T-helper 17 cell (primary cell): ENCODE results near the gene TRIO. TPM values are rescaled to one million over a fixed set of nuclear protein-coding genes. Genes with fewer than 3 reads are reported as not detected.

Source experiments
- ATAC-seq: fragments of 150-1000 bp; cut with Tn5 transposase; 2 replicates; pipeline ENCODE4 v1.10.0; 2021; ENCODE audit warnings: mild to moderate bottlenecking, moderate library complexity
- DNase-seq, 3 donors: peaks; one replicate each; pipeline versions ENCODE4 v3.0.0 to v3.0.0-alpha.2; 2020 to 2021
- H3K9me3 ChIP-seq: one replicate; pipeline ENCODE4 v1.7.0; 2013; ENCODE audit warnings: low read length, mild to moderate bottlenecking; ENCODE audit not compliant: control insufficient read depth, poor library complexity, severe bottlenecking
- H3K27ac Mint-ChIP-seq: one replicate; pipeline ENCODE4 v1.8.0; 2022; ENCODE audit warnings: mild to moderate bottlenecking, moderate library complexity, mixed read lengths
- H3K27me3 Mint-ChIP-seq: one replicate; pipeline ENCODE4 v1.8.0; 2022; ENCODE audit warnings: mixed read lengths
- H3K36me3 Mint-ChIP-seq: one replicate; pipeline ENCODE4 v1.8.0; 2022; ENCODE audit warnings: low read depth, mixed read lengths
- H3K4me1 Mint-ChIP-seq: one replicate; pipeline ENCODE4 v1.8.0; 2022; ENCODE audit warnings: mild to moderate bottlenecking, mixed read lengths
- H3K4me3 Mint-ChIP-seq: one replicate; pipeline ENCODE4 v1.8.0; 2022; ENCODE audit warnings: mild to moderate bottlenecking, moderate library complexity, mixed read lengths
- total RNA-seq, 4 donors: library from RNA in 2 of 4; stranded (reverse) in 2 of 4; gene quantifications; one replicate each; pipeline ENCODE4 v1.2.3 and lab custom pipeline; 2022 to 2026

Gene TRIO
- total RNA-seq, 2 donors from 2014 or later = 19.3 to 19.5 TPM

DNA sequence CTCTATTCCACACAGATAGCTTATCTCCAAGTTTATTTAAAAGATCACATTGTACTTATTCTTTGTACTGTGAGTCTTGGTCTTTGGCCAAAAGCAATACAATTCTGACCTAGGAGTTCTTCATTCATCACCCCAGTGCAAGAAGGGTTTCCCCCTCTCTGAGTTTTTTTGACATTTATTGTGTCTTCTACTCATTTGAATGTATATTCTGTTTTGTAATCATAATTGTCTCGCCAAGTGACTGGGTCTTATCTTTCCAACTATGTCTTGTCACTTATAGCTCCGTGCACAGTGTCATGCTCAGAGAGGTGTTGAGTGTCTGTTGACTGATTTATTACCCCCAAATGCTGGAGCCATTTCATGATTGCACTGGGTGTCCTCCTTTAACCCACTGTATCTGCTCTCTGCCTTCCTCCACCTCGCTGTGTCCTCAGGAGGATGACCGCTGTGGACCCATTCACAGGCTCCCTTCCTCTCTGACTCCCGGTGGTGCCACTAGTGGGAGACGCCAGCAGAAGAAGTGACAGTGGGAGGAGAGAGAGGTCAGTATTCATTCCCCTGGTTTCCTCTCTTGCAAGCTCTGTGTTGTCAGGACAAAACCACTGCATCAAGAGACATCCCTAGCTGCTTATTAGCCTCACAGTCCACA is 11.2 kb upstream of the TRIO start:
- Mint-ChIP-seq H3K27me3 (peaks cover 10% of the 10 kb centered on the region), H3K36me3 (no peaks in the 10 kb centered on the region), H3K27ac (no peak overlapping the region), H3K4me3 (no peak overlapping the region), H3K4me1 (no peaks in the 10 kb centered on the region)
- H3K9me3 ChIP-seq = no peaks in the 10 kb centered on the region
- ATAC-seq = no peak
- no peak for DNase-seq

DNA sequence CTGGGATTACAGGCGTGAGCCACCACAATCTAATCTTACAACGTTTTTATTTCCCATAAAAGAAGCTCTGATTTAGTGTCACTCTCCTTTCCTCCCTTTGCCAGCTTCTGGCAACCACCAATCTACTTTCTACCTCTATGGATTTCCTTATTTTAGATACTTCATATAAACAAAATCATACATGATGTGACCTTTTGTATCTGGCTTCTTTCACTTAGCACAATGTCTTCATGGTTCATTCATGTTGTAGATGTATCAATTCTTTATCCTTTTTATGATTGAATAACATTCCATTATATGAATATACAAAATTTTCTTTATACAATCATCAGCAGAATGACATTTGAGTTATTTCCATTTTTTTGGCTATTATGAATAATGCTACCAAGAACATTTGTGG is 9.7 kb upstream of the TRIO start:
- no peak for ATAC-seq
- Mint-ChIP-seq H3K4me3 (no peak overlapping the region), H3K4me1 (no peaks in the 10 kb centered on the region), H3K27me3 (peaks cover 19% of the 10 kb centered on the region), H3K36me3 (peaks cover under 1% of the 10 kb centered on the region), H3K27ac (no peak overlapping the region)
- no peak for DNase-seq
- H3K9me3 ChIP-seq = no peaks in the 10 kb centered on the region

DNA sequence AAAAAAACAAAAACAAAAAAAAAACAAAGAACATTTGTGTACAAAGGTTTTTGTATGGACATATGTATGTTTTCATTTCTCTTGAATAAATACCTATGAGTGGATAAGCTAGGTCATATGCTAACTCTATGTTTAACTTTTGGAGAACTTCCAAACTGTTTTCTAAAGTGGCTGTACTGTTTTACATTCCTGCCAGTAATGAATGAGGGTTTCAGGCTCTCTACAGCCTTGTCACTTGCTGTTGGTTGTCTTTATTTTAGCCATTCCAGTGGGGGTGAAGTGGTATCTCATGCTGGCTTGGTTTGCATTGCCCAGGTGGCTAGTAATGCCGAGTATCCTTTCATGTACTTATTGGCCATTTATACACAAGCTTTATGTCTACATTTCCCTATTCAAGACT is 9.1 kb upstream of the TRIO start:
- H3K27me3 Mint-ChIP-seq = peaks cover 26% of the 10 kb centered on the region
- DNase-seq = no peak
- no peak overlapping the region for H3K27ac Mint-ChIP-seq
- H3K4me3 Mint-ChIP-seq = no peak overlapping the region
- H3K9me3 ChIP-seq = no peaks in the 10 kb centered on the region
- ATAC-seq = no peak
- H3K36me3 Mint-ChIP-seq = peaks cover 3% of the 10 kb centered on the region
- H3K4me1 Mint-ChIP-seq = no peaks in the 10 kb centered on the region

DNA sequence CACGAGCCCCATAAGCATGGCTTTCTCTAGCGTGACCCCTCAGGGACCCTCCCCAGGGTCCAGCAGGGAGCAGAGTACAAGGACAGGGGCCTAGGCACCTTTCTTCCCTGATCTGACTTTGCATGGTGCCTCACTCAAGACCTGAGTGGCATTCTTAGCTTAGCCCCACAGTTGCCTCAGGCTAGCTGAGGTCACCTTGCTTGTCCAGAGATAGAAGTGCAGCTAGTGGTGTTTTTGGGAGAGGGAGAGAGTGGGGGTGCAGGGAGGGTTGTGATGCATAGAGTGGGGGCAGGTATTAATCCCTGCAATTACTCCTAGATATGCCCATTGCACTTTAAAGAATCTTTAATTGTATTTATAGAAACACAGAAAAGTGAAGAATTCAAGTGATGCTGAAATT is 8.4 kb upstream of the TRIO start:
- H3K9me3 ChIP-seq = no peaks in the 10 kb centered on the region
- H3K27me3 Mint-ChIP-seq = peaks cover 33% of the 10 kb centered on the region
- no peak overlapping the region for H3K4me3 Mint-ChIP-seq
- no peaks in the 10 kb centered on the region for H3K4me1 Mint-ChIP-seq
- no peak overlapping the region for H3K27ac Mint-ChIP-seq
- no peak for ATAC-seq
- DNase-seq = no peak
- peaks cover 8% of the 10 kb centered on the region for H3K36me3 Mint-ChIP-seq

DNA sequence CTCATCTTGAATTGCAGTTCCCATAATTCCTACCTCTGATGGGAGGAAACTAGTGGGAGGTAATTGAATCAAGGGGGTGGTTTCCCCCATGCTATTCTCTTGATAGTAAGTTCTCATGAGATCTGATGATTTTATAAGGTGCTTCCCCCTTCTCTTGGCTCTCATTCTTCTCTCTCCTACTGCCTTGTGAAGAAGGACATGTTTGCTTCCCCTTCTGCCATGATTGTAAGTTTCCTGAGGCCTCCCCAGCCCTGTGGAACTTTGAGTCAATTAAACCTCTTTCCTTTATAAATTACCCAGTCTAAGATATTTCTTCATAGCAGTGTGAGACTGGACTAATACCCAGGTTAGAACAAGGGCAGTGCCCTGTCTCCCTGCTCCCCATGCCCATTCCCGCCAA is 7.5 kb upstream of the TRIO start:
- H3K27ac Mint-ChIP-seq = no peak overlapping the region
- H3K27me3 Mint-ChIP-seq = peaks cover 33% of the 10 kb centered on the region
- H3K4me1 Mint-ChIP-seq = no peaks in the 10 kb centered on the region
- no peak overlapping the region for H3K4me3 Mint-ChIP-seq
- peaks cover 8% of the 10 kb centered on the region for H3K36me3 Mint-ChIP-seq
- DNase-seq (no peak), ATAC-seq (no peak)
- no peaks in the 10 kb centered on the region for H3K9me3 ChIP-seq

DNA sequence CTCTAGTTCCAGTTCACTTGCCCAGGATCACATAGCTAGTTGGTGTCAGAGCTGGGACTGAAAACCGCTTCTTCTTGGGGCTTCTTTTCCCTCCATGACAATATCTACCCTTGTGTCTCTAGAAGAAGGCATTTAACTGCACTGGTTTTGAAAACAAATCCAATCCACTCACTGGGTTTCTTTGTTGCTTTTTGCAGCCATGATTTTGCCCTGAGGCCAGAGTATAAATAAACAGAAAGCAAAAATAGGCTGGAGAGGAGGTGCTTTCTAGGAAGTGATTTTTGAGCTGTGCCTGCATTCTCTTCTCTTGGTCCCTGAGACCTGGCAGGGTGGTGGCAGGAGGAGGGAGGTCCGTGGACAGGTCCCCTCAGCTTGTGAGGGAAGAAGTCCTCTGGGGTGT is 6.9 kb upstream of the TRIO start:
- ATAC-seq (no peak), DNase-seq (no peak)
- peaks cover 33% of the 10 kb centered on the region for H3K27me3 Mint-ChIP-seq
- H3K9me3 ChIP-seq = no peaks in the 10 kb centered on the region
- no peak overlapping the region for H3K4me3 Mint-ChIP-seq
- no peaks in the 10 kb centered on the region for H3K4me1 Mint-ChIP-seq
- peaks cover 8% of the 10 kb centered on the region for H3K36me3 Mint-ChIP-seq
- no peak overlapping the region for H3K27ac Mint-ChIP-seq

DNA sequence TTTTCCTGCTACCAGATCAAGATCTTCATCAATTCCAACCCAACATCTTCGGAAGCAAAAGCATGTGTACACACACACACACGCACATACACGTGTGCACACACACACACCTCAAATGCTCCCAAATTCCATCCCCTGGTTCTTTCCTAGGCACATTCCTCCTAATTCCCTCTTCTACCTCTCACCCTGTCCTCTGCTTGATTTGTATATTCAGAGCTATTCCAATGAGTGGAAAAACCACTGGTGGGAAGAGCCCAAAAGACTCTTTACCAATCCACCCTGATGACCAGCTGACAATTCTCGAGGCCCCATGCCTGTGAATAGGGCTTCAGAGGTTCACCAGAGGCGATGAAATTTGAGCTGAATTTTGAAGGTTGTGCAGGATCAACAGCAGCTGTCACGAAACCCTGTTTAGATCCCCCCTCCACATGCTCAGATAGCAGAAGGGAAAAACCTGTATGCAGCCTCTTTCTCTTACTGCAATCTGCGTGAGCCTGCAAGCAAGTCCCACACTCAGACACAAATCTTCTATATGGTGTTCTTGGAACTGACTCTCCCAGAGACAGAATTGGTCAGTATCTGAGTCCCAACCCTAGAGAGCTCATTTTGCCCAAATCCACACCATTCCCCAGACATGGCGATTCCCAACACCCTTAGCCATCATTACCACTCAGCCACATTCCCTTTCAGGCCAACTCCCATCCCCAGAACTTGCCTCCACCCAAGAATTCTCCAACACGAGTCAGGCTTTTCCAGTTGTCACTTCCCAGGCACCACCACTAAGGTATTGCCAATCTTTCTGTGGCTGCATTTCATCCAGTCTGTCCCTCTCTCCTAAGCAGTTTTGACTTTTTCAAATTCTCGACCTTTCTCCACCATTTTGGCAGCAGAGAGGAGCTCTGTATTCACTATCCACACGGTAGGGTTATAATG is 4.3 kb upstream of the TRIO start:
- Mint-ChIP-seq H3K4me3 (no peak overlapping the region), H3K27me3 (peaks cover 33% of the 10 kb centered on the region), H3K27ac (no peak overlapping the region), H3K4me1 (peaks cover 4% of the 10 kb centered on the region), H3K36me3 (peaks cover 8% of the 10 kb centered on the region)
- DNase-seq = no peak
- ATAC-seq = no peak
- H3K9me3 ChIP-seq = no peaks in the 10 kb centered on the region

DNA sequence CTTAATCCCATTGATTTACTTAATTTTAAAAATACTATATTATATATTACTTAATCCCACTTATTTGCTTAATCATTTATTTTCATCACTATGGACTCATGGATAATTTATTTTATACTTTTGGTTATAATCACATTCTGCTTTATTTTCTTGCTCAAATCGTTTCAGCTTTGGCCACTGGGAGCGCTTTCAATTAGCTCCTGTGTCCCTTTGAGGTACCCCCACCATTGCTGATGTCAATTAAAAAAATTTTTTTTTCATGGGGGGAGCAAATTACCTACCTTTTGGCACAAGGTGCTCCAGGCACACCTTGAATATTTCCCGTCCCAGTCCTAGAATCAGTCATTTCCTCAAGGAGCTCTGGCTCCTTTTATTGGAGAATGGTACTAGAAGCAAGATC is 1.4 kb upstream of the TRIO start:
- H3K4me1 Mint-ChIP-seq = peaks cover 8% of the 10 kb centered on the region
- ATAC-seq = no peak

DNA sequence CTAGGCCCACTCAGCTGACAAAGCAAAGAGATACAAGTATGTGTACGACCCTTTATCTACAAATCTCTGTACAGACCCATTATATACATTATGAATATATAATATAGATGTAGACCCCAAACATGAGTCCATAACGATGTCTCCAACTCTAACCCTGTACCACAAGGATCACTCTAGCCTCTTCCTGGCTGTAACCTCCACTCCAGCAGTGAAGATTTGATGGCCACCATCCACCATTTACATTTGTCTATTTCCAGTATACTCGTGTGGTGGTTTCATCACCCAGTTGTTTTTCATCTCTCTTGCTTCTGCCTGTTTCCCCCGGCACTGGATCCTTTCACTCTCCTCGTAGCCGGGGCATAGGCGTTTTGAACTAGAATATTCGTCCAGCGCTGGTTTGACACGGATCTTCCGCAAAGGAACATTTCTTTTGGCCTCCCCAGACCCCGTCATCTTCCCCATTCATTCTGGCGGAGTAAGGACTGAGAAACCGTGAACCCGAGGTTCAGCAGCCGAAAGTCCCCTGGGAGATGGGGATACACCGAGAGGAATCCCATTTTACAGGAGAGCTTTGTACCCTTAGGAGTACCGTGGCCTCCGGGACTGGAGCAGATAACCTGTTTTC is 828 bp upstream of the TRIO start:
- H3K27ac Mint-ChIP-seq = peak overlapping the region; percentile 61
- ATAC-seq (peak; percentile 0), DNase-seq (no peak)
- peaks cover under 1% of the 10 kb centered on the region for H3K9me3 ChIP-seq
- peaks cover 40% of the 10 kb centered on the region for H3K27me3 Mint-ChIP-seq
- peaks cover 8% of the 10 kb centered on the region for H3K36me3 Mint-ChIP-seq
- H3K4me1 Mint-ChIP-seq = peaks cover 8% of the 10 kb centered on the region
- peak overlapping the region; percentile 90 for H3K4me3 Mint-ChIP-seq

More for the DNA sequence above, 1.4 kb upstream of the TRIO start:
- Mint-ChIP-seq H3K36me3 (peaks cover 8% of the 10 kb centered on the region), H3K4me3 (no peak overlapping the region), H3K27ac (no peak overlapping the region), H3K27me3 (peaks cover 41% of the 10 kb centered on the region)
- DNase-seq = no peak
- no peaks in the 10 kb centered on the region for H3K9me3 ChIP-seq

DNA sequence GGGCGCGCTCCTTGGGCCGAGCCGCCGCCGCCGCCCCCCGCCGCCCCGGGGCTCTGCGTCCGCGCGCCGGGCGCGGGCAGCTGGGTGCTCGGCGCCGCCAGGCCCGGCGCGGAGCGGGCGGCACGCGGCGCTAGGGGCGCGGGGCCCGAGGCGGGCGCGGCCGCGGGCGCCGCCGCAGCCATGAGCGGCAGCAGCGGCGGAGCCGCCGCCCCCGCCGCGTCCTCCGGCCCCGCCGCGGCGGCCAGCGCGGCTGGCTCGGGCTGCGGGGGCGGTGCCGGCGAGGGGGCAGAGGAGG is 351 bp downstream of the TRIO start:
- Mint-ChIP-seq H3K27ac (no peak overlapping the region), H3K4me3 (no peak overlapping the region), H3K4me1 (peaks cover 8% of the 10 kb centered on the region), H3K36me3 (peaks cover 6% of the 10 kb centered on the region), H3K27me3 (peaks cover 32% of the 10 kb centered on the region)
- ATAC-seq (no peak), DNase-seq (no peak)
- H3K9me3 ChIP-seq = peaks cover 5% of the 10 kb centered on the region

DNA sequence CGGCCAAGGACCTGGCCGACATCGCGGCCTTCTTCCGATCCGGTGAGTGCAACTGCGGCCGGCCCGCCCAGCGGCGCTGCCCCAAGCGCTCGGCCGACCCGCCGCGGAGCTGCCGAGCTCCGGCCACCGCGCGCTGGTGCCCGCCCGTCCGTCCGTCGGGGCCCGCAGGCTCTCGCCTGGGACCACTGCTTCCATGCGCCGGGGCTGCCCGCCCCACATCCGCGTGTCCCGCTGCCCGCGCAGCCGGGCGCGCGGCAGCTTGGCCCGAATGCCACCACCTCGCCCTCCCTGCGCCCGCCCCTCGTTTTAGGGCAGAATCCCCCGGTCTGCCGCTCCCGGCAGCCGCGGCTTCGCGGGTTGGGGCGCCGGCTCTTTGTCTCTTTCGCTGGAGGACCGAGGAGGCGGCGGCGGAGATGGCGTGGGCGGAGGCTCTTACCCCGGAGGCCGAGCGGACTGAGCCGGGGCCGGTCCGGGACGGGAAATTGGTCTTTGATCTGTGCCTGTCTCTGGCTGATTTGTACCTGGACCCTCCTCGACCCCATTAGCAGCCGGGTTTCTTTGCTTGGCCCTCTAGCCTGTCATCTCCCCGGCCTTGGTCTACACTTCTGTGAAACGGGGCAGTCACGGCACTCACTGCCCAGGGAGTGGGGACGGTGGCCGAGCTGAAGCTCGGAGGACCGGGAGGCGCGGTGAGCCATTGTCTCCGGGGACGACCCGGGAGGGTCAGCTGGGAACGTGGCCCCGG is 871 bp downstream of the TRIO start:
- Mint-ChIP-seq H3K27ac (peak overlapping the region; percentile 56), H3K4me3 (peak overlapping the region; percentile 92), H3K27me3 (peaks cover 32% of the 10 kb centered on the region)

DNA sequence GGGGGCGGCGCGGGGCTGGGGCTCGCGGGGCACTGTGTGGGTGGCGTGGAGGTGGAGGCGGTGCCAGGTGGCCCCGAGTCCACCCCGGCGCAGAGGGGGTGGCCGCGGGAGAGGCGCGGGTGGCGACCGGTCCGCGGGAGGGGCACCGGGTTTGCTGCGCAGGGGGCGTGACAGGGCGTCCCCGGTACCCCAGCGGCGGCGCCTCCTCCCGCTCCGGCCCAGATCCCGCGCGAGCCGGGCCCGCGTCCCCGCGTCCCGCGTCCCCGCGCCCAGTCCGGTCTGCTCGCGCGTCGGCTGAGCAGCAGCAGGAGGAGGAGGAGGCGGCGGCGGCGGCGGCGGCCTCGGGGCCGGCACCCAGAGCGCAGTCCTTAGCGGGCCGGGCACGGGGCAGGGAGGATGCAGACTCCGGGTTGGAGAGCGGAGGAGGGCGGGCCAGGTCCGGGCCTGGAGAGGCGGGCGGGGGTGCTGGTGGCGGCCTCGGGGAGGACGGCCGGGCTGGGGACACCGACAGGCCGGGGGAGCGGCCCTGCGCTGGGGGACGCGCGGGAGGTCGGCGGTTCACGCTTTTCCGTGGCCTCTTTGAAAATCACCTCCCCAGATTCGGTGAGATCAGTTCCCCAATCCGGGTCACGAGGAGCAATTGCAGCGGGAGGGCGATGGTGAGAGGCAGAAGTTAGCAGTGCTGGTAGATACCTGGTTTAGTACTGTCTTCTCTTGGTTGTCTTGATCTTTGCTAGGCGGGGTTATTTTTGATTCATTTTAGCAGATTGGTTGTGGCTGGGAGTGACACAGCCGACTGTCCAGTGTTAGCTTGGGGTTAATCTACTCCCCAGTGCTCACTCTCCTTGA is 1.7 kb downstream of the TRIO start:
- H3K27ac Mint-ChIP-seq = peak overlapping the region; percentile 56

More for the DNA sequence above, 871 bp downstream of the TRIO start:
- H3K4me1 Mint-ChIP-seq = peaks cover 8% of the 10 kb centered on the region
- ATAC-seq (no peak), DNase-seq (peak in 2 of 3 donors; percentile 10 to 12)
- peaks cover 6% of the 10 kb centered on the region for H3K36me3 Mint-ChIP-seq
- H3K9me3 ChIP-seq = peaks cover 5% of the 10 kb centered on the region

More for the DNA sequence above, 1.7 kb downstream of the TRIO start:
- peak; percentile 16 to 25 (median 17) for DNase-seq
- Mint-ChIP-seq H3K4me3 (peak overlapping the region; percentile 92), H3K36me3 (no peaks in the 10 kb centered on the region), H3K27me3 (peaks cover 33% of the 10 kb centered on the region), H3K4me1 (peaks cover 8% of the 10 kb centered on the region)
- peaks cover 5% of the 10 kb centered on the region for H3K9me3 ChIP-seq
- ATAC-seq = peak; percentile 76
